Measurements from ENCODE around the gene CLDN15. TPM values are rescaled to one million over a fixed set of nuclear protein-coding genes. Genes with fewer than 3 reads are reported as not detected.

Gene CLDN15
- total RNA-seq, 1 donor from 2014 or later, result 8.6 TPM

DNA sequence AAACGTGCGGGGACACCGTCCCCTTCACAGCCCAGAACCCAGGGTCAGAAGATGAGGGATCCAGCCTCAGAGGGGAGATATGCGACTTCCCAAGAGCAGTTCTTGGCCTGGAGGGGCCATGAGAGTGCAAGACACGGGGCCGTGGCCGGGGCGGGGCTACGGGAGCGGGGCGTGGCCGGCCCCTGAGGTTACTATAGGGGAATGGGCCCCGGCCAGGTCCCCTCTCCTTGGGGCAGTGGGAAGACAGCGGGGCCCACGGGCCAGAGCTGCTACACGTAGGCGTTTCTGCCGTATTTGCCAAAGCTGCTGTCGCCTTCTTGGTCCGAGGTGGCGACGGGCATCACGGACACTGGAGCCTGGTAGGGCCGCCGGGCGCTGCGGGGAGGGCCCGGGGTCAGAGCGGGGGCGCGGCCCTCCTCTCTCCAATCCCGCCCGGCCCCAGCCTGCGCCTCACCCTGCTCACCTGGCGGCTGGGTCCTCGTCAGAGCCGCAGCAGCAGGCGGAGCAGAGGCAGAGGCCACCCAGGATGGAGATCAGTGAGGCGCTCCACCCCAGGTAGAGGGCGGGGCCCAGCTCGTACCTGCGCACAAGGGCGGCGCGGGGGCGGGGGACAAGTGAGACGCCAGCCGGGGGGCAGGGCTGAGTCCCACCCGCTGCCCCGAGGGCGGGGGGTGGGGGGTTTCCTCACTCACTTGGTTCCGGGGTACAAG lies 5.3 kb downstream of the CLDN15 start:
- H3K9me3 ChIP-seq, result no peaks in the 10 kb centered on the region
- peak overlapping the region; percentile 2 for H3K27ac ChIP-seq
- H3K36me3 ChIP-seq, result peaks cover 0 to 1% of the 10 kb centered on the region in 2 donors
- H3K4me3 ChIP-seq, result peak overlapping the region; percentile 18 to 28
- H3K27me3 ChIP-seq, result no peaks in the 10 kb centered on the region
- peaks cover 27% of the 10 kb centered on the region for H3K4me1 ChIP-seq
- DNase-seq (ENCODE audit: extremely low spot score in 2 of 2), result no peak
- peak in 1 of 2 donors; percentile 52 for TF ChIP-seq POLR2AphosphoS5 (IDR thresholded peaks at IDR 0.05; ENCODE audit: insufficient read depth in 1 of 2, low read depth in 1 of 2)
- TF ChIP-seq CTCF (IDR thresholded peaks at IDR 0.05), result no peak
- intact Hi-C loops (cut with DNase I), result no loop called here

DNA sequence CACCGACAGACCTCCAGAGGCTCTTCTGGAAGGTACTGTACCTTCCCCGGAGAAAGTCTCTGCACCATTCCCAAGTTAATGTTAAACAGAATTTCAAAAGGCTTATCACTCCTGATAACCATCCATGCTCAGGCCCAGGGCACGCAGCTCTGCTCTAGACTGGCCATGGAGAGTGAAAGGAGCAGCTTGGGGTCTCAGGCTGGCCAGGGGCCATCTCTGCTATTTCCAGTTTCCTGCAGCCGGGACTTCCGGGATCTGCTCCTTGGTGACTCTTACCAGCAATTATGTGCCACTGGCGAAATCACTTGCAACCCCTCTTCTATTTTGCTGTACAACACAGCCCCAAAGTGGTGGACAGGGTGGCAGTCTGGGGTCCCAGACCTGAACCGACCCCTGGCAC lies 6.0 kb downstream of the CLDN15 start:
- Histone ChIP-seq H3K4me3 (peak overlapping the region in 1 of 2 donors; percentile 28), H3K36me3 (peaks cover 0 to 8% of the 10 kb centered on the region in 2 donors), H3K4me1 (peaks cover 21% of the 10 kb centered on the region), H3K27me3 (no peaks in the 10 kb centered on the region), H3K27ac (peak overlapping the region; percentile 2), H3K9me3 (no peaks in the 10 kb centered on the region)
- intact Hi-C loops (cut with DNase I), result no loop called here
- DNase-seq (ENCODE audit: extremely low spot score in 2 of 2), result no peak
- no peak for TF ChIP-seq POLR2AphosphoS5 (IDR thresholded peaks at IDR 0.05; ENCODE audit: insufficient read depth in 1 of 2, low read depth in 1 of 2)
- no peak for TF ChIP-seq POLR2A (IDR thresholded peaks at IDR 0.05)
- no peak for TF ChIP-seq CTCF (IDR thresholded peaks at IDR 0.05)

DNA sequence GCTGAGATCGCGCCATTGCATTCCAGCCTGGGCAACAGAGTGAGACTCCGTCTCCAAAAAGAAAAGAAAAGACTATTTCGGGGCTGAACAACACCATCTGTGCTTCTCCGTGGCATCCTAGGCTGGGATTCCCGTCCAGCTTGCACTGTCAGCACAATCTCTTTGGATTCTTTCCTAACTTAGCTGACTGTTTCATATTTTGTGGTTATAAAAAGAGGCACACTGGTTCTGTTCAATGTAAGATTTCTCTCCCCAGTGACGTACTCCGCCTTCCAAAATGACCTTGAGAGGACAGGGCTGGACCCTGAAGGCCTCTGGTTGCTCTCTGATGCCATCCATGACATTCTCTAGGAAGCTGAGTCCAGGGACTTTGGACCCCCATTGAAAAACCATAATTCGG lies 10.9 kb downstream of the CLDN15 start:
- peaks cover 3% of the 10 kb centered on the region for H3K4me1 ChIP-seq
- intact Hi-C loops (cut with DNase I), result no loop called here
- H3K27ac ChIP-seq, result no peak overlapping the region
- DNase-seq (ENCODE audit: extremely low spot score in 2 of 2), result no peak
- TF ChIP-seq POLR2AphosphoS5 (IDR thresholded peaks at IDR 0.05; ENCODE audit: insufficient read depth in 1 of 2, low read depth in 1 of 2) (no peak), POLR2A (IDR thresholded peaks at IDR 0.05) (no peak), CTCF (IDR thresholded peaks at IDR 0.05) (no peak)
- no peaks in the 10 kb centered on the region for H3K9me3 ChIP-seq
- H3K36me3 ChIP-seq, result peaks cover 0 to 48% of the 10 kb centered on the region in 2 donors
- H3K27me3 ChIP-seq, result no peaks in the 10 kb centered on the region
- no peak overlapping the region for H3K4me3 ChIP-seq

- DNase-seq (ENCODE audit: extremely low spot score in 2 of 2), result no peak
- peaks cover 0 to 48% of the 10 kb centered on the region in 2 donors for H3K36me3 ChIP-seq
- intact Hi-C loops (cut with DNase I), result no loop called here
- H3K27ac ChIP-seq, result no peak overlapping the region
- H3K9me3 ChIP-seq, result no peaks in the 10 kb centered on the region
- no peaks in the 10 kb centered on the region for H3K27me3 ChIP-seq
- H3K4me1 ChIP-seq, result peaks cover 2% of the 10 kb centered on the region
- H3K4me3 ChIP-seq, result no peak overlapping the region
- TF ChIP-seq POLR2A (IDR thresholded peaks at IDR 0.05), result no peak
These were observed 12.0 kb downstream of the CLDN15 start for GRCh38 chr7:101225650-101226049.

DNA sequence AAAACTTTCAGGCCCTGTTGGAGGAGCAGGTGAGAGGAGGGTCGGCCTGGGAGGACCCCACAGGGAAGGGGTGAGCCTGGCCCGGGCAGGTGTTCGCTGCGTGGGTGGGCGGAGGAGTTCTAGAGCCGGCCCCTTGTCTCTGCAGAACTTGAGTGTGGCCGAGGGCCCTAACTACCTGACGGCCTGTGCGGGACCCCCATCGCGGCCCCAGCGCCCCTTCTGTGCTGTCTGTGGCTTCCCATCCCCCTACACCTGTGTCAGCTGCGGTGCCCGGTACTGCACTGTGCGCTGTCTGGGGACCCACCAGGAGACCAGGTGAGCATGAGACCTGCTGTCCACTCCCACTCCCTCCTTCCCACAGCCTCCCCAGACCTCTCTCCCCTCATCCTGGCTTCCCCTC lies 14.1 kb downstream of the CLDN15 start:
- H3K27me3 ChIP-seq, result no peaks in the 10 kb centered on the region
- no peak overlapping the region for H3K4me3 ChIP-seq
- H3K36me3 ChIP-seq, result peaks cover 0 to 48% of the 10 kb centered on the region in 2 donors
- H3K27ac ChIP-seq, result no peak overlapping the region
- no peak for DNase-seq (ENCODE audit: extremely low spot score in 2 of 2)
- TF ChIP-seq CTCF (IDR thresholded peaks at IDR 0.05), result no peak
- H3K4me1 ChIP-seq, result peaks cover 23% of the 10 kb centered on the region
- no peaks in the 10 kb centered on the region for H3K9me3 ChIP-seq
- intact Hi-C loops (cut with DNase I), result no loop called here

Data from vagina (tissue), 2 donors.